ACHN (cell line): ENCODE results near the gene PLEKHG5.

Experiments
- DNase-seq: peaks from one replicate; pipeline ENCODE4 v3.0.0-alpha.2; 2015
- in situ Hi-C: cut with HindIII; loops from 2 replicates; pipeline ENCODE4 v1.10.0; 2017; ENCODE audit warnings: low sequenced_read_pairs, low pct_ligation_motif_present, low pct_unique_long_range_greater_than_20kb

The PLEKHG5 gene

DNA sequence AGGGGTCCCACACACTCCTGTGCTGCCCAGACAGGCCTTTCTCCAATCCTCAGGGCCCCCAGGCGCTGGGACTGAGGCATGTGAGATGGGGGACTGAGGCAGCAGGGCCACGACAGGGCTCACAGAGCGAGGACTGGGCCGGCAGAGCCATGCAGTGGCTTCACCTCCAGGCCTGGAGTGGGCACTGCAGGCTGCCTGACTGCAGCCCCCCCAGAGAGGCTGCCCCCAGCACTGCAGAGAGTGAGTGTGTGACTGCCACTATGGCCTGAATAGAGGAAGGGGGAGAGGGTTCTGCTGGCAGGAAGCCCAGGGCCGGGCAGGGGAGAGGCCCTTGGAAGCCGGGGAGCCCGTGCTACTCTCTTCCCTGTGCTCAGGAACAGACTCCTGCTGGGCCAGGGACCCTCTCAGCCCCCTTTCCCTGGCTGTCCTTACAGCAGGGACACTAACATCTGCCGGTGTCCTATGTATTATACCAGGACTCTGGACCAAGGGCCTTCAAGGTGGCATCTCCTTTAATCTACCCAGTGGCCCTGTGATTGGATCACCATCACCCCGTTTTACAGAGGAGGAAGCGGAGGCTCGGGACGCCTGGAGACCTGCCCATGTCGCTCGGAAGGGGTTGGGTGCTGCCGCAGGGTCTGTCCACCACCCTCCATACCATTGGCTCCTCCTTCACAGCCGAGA lies 20.2 kb upstream of the PLEKHG5 start:
- in situ Hi-C loops, result no loop called here
- no peak for DNase-seq

DNA sequence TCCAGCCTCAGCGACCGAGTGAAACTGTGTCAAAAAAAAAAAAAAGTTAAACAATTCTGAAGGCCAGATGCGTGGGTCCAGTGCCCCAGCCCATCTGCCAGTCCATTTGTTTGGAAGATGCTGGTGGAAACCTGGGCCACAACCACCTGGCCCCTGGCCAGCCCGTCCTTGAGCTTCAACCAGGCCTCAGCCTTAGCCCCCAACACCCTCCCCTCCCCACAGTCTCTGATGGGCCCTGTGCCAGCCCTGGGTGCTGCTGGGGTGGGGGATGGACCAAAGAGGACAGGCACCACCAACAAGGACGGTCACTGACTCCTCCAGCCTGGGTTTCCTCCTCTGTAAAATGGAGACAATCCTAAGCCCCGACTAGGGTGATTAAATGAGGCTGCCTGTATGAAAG lies 19.6 kb upstream of the PLEKHG5 start:
- in situ Hi-C loops, result no loop called here

DNA sequence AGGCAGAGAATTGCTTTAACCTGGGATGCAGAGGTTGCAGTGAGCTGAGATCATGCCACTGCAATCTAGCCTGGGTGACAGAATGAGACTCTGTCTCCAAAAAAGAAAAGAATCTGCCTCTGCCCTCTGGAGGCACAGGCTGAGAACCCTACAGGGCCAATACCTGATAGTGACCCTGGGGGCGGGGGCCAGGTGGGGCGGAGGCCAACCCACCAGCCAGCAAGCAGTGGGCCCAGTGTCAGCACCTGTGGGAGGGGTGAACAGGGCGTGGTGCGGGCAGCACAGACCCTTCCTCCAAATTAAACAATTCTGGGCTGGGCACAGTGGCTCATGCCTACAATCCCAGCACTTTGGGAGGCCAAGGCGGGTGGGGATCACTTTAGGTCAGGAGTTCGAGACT lies 19.0 kb upstream of the PLEKHG5 start:
- in situ Hi-C loops, result no loop called here

More for the DNA sequence above, 19.6 kb upstream of the PLEKHG5 start:
- no peak for DNase-seq

DNA sequence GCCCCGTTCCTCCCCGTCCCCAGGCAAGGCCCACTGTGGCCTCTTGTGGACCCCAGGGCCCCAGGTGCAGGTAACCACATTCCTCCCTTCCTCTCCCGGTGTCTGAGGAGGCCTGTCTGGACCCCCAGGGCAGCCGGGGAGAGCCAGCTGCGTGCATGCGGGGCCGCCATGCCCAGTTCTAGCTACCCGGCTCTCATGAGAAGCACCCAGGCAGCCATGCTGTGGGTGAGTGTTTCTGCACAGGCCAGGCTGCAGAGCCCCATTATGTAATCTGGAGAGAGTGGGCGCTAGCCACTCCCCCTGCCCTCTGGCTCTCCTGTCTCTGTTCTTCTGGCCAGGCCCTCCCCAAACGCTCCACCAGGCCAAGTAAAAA lies 18.4 kb upstream of the PLEKHG5 start:
- in situ Hi-C loops, result no loop called here

More for the DNA sequence above, 19.0 kb upstream of the PLEKHG5 start:
- DNase-seq, result no peak

DNA sequence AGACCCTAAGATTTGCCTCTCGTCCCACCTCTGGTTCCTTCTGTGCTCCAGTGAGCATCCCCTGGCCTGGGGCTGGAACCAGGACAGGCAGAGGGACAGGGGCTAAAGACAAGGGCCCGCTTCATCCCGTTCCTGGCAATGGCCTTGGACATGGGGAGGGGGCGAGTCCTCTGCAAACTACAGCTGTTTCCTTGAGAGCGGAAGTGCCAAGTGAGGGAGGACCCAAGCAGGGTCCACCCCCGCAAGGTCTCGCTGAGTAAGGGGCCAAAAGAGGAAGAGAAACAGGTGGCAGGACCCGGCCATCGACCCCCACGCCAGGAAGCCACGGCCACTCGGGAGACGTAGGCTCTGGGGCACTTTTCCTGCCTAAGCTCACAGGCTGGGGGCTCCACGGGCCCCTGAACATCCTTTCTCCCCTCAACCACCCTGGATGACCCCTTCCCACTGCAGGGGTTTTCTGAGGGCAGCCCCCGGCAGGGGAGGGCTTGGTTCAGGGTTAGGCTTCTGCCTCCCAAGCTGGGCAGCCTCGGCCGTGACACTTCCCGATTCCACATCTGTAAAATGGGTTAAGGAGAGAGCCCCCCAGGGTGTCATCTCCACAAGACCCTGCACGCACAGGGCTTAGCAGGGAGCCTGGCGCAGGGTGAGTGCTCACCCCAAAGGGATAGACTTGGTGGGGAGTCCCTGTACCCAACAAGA lies 17.9 kb upstream of the PLEKHG5 start:
- in situ Hi-C loops, result no loop called here

More for the DNA sequence above, 18.4 kb upstream of the PLEKHG5 start:
- DNase-seq, result no peak

DNA sequence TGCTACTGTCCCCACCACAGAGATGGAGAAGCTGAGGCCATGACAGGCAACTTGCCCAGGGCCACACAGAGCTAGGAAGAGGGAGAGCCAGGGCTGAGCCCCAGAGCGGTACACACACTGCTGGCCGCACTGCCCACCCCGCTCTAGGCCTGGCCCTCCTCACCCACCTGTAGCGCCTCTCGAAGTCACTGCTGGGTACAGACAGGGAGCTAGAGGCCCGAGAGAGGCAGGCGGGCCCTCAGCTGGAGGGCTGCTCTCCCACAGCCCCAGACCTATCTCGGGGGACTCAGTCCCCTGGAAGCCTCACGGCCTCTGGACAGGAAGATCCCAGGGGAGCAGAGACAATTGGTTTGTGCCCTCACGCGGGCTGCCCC lies 17.3 kb upstream of the PLEKHG5 start:
- no peak for DNase-seq
- in situ Hi-C loops, result no loop called here

More for the DNA sequence above, 17.9 kb upstream of the PLEKHG5 start:
- DNase-seq, result no peak

DNA sequence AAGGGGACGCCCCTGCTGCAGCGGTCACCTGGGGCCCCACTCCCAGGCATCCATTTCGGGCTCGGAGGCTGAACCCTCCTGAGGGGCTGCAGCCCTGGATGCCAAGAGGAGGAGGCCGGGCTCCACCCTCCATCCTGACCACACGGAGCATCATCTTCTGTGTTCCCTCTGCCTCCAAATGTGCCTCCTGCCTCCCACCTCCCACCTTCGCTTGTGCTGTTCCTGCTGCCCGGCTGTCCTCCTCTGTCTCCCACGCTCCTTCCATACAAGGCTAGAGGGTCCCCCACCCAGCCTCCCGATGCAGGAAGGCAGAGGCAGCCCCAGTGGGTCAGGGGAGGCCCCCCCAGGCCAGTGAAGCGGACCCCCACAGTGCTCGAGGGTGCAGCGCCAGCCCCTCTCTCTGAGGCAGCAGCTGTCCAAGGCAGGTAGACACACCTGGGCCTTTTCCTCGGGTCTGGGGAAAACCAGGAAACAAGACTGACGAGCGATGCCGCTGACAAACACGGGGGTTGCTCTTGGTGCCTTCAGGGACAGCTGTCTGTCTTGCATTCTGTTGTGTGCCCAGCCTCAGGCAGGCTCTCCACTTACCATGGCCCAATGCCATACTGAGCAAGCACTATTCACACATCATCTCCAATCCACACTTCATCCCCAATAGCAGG lies 16.8 kb upstream of the PLEKHG5 start:
- in situ Hi-C loops, result no loop called here
- no peak for DNase-seq

DNA sequence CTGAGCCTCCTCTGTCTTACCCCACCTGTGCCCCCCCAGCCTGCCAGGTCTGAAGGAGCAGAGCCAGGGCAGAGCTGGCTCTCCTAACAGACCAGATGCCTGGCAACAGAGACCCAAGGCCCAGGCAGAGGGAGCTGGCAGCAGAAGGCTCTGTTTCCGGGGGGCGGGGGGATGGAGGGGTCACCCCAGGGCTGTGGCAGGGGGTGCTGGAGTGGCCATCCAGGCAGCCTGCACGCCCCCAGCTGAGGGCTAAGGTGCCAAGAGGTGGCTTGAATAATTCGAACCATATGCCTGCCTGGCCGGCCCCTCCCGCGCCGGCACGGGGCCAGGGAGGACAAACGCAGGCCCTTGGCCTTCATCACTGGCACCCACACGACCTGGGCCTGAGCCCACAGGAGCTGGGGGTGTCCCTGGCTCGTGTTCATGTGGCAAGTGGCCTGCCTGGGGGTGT lies 16.0 kb upstream of the PLEKHG5 start:
- DNase-seq, result no peak
- in situ Hi-C loops, result no loop called here

DNA sequence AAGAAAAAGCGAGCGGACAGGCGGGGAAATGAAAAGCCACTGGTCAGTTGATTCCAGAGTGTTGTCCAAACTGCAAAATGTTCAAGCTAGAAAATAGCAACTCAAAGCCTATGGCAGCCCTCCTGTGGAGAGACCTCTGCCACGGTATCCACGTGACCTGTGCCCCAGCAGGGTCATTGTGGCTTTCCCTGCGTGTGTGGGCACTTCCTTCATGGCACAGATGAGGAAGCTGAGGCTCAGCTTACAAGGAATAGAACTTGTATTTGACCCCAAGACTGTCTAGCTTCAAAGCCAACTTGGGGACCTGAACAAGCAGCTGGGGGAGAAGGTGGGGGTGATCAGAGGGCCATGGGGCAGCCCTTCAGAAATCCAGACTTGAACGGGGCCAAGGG lies 15.6 kb upstream of the PLEKHG5 start:
- DNase-seq, result no peak
- in situ Hi-C loops, result no loop called here

DNA sequence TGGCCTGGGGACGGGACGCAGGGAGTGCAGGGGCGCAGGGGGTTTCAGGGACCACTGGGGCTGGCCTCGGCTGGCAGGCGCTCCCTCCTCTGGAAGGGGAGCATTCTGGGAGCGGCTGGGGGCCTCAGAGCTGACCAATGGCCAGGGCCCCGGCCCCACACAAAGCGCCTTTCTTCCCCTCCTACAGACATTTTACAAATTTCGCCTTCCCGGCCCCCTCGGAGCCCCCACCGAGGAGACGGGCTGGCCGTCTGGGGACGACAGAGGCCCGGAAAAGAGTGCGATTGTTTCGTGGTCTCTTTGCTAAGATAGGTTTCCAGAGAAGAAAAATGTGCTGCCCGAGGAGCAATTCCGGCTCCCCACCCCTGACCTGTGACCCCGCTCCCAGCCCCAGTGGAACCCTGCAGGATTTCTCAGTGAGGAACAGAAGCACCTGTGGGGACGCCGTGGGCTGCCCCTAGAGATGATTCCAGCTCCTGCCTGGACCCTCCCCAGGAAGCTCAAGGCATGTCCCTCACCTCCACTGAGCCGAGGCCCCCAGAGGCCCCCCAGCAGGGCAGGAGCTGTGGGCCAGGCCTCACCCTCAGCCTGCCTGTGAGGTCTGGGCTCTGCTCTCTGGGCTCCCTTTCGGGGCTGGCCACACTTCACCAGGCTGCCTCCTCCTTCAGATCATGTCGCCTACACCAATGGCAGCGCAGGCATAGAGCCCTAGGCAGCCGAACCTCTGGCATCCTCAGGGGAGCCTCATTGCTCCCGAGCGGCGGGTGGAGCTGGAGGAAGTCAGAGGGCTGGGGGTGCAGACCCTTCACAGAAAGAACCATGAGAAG lies 15.0 kb upstream of the PLEKHG5 start:
- no peak for DNase-seq
- in situ Hi-C loops, result no loop called here

DNA sequence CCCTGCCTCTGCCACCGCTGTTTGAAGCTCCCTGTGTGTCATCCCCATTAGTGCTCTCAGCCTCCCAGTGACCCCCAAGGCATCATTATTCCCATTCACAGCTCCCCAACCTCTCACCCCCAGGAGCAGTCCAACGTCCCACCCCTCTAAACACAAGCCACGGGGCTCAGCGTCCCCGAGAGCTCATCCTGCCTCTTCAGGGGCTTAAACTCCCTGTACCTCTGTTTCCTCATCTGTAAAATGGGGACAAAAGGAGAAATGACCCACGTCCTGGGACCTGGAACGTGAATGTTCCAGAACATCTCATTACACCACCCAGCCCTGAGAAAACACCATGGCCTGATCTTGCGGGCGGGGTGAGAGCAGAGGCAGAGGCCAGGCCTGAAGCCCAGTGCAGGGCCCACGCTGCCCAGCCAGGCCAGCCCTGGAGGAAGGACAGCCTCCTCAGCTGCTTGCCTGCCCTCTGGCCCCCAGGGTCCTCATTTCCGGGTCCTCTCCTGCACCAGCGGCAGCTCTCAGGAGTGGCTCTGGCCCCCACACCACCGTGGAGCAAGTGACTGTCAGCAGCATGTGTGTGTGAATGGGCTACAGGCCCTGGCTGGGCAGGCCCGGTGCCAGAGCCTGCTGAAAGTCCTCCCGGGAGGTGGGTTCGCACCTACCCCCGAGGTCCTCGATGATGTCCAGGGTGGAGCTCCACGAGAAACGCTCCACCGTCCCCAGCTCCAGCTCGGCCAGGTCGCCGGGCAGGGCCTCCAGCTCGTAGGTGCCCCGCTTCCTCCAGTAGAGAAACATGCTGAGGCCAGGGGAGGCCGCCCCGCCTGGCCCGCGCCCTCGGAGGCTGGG lies 14.1 kb upstream of the PLEKHG5 start:
- no peak for DNase-seq
- in situ Hi-C loops, result no loop called here

DNA sequence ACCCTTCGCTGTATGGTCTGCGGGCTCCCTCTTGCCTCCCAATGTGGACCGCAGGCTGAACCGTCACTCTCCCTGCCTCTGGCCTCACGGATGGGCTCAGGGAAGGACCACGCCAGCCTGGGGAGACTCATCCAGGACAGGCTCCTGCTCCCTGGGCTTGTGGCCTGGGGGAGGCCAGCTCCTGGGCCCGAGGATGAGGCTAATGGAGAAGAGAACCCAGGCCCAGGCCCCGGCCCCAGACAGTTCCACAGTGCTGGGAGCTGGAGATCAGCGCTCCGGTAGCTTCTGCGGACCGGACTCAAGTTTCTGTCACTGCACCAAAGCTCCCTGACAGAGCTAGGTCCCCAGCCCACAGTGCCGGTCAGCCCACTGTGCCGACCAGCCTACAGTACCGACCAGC lies 13.4 kb upstream of the PLEKHG5 start:
- in situ Hi-C loops, result no loop called here
- DNase-seq, result no peak

DNA sequence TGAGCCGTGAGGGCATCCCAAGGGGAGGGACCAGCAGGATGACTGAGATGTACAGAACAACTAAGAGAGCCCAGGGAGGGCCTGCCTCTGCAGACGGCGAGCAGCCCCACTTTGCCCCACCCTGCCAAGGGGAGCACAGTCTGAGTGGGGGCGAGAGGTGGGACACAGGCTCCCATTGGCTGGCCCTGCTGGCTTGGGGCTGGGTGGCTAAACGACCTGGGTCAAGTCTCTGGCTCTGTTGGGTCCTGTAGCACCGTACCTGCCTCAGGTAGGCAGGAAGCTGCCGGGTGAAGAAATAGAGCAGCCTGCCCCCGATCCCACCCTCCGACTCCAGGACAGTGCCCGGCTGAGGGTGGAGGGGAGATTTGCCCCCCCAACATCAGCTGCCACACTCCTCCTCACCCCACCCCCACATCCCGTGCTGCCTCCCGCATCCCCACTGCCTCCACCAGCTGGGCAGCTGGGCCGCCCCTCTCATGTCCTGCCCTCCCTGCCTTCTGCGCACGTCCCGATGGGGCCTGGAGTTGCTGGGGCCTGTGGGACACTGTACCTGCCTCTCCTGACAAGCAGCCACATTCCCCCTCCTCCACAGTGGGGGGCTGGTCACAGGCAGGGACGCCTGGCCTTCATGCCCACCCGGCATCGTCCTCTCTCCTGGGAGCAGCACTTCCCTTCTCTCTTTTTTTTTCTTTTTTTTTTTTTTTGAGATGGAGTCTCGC lies 12.6 kb upstream of the PLEKHG5 start:
- no peak for DNase-seq
- in situ Hi-C loops, result no loop called here

DNA sequence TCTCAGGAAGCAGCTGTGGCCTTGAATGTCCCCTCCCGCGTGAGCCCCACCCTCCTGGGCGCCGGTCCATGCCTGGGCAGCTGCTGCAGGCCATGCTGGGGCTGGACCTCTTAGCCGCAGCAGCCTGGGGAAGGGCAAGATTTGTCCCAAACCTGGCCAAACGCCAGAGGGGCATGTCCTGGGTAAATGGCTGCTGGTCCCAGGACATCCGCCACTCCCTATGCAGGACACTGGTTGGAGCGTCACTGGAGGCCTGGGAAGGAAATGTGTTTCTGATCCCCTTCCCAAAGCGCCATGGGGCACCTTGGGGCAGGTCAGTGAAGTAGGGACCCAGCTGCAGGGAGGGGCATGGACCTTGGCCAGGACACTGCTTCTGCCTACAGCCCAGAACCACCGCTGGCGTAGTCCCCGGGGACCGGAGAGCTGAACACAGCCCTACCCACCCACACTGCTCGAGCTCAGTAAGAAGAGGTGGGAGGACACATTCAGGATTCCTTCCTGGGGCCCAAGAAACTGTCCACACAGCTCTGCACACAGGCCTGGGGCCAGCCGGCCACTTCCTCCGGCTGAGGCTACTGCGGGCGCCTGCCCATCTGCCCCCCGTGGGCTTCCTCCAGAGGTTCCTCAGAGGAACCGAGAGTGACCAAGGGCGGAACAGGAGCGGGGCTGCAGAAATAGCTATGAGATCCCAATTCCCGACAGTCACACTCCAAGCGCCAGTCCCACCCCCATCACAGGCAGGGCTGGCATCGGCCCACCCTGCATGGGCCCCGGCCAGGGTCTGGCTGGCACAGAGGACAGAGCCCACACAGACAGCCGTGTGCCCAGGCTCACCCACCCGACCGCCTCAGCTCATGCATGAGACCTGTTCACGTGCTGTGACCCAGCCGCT lies 10.8 kb upstream of the PLEKHG5 start:
- DNase-seq, result no peak
- in situ Hi-C loops, result no loop called here

DNA sequence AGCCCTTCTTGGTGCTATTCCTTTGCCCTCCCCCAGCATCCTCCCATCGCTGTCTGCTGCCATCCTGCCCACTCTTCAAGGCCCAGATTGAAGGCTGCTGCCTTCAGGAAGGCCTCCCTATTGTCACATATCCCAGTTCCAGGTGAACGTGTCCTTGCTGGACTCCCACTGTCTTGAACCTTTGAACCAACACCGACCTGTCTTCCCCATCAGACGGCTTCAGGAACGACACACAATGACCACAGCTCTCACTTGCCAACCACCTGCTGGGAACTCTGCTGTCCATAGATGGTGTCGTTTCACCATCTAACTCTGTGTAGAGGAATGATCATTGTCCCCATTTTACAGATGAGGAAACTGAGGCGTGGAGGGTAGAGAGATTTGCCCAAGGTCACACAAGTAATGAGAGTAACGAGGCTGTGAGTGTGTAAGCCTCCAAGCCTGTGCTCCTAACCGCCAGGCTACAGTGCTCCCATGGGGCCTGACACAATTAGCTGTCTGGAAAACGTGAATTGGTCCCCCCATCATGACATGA lies 9.9 kb upstream of the PLEKHG5 start:
- DNase-seq, result no peak
- in situ Hi-C loops, result no loop called here

DNA sequence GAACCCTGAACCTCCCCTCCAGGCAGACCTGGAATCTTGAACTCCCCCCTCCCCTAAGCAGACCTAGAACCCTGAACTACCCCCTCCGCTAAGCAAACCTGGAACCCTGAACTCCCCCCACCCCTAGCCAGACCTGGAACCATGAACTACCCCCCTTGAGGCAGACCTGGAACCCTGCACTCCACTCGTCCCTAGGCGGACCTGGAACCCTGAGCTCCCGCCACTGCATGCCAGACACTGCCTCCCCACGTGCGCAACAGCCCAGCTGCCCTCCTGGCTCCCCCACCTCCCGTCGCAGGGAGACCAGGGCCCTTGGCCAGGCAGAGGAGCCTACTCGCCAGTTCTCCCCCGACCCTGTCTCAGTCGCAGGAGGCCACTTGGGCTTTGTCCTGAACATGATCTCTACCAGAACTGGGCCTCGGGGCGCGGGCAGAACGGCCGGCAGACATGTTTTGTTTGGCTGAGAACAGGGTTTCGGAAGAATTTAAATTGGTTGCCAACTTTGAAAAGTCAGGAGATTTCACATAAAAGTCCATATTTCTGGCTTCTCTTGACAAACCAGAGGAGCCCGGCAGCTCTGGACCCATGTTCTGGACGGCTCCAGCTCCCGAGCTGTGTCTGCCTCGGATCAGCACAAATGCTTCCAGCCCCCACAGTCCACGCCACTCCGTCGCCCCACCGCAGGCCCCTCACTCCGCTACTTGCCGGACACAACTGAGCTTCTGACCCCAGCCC lies 9.2 kb upstream of the PLEKHG5 start:
- no peak for DNase-seq
- in situ Hi-C loops, result no loop called here
